H9 (cell line): Measurements from ENCODE around the gene ZNF281. TPM values are rescaled to one million over a fixed set of nuclear protein-coding genes. Genes with fewer than 3 reads are reported as not detected.
A peak's percentile ranks its signal among the peaks of the same experiment; 100 is the strongest.

Experiments
- DNase-seq: peaks from one replicate; pipeline ENCODE4 v3.0.0-alpha.2; 2017
- H2AFZ ChIP-seq: one replicate; pipeline ENCODE4 v1.6.1; 2013; ENCODE audit warnings: mild to moderate bottlenecking, low read length, control low read depth, moderate library complexity
- H2AK5ac ChIP-seq: 2 replicates; pipeline ENCODE4 v1.6.1; 2013; ENCODE audit warnings: low read length, control low read depth, mixed read lengths; ENCODE audit not compliant: insufficient read length
- H2BK120ac ChIP-seq: one replicate; pipeline ENCODE4 v1.6.1; 2013; ENCODE audit warnings: low read depth, mild to moderate bottlenecking, low read length, control low read depth, inconsistent platforms; ENCODE audit not compliant: poor library complexity, severe bottlenecking
- H2BK12ac ChIP-seq: 2 replicates; pipeline ENCODE4 v1.6.1; 2013; ENCODE audit warnings: low read length, control low read depth, mixed read lengths, low read depth; ENCODE audit not compliant: insufficient read length
- H2BK15ac ChIP-seq: 2 replicates; pipeline ENCODE4 v1.6.1; 2013; ENCODE audit warnings: low read depth, low read length, control low read depth
- H2BK20ac ChIP-seq: one replicate; pipeline ENCODE4 v1.6.1; 2013; ENCODE audit warnings: low read depth, mild to moderate bottlenecking, low read length, control low read depth, inconsistent platforms; ENCODE audit not compliant: poor library complexity, severe bottlenecking
- H2BK5ac ChIP-seq: 2 replicates; pipeline ENCODE4 v1.6.1; 2013; ENCODE audit warnings: low read length, control low read depth, mixed read lengths; ENCODE audit not compliant: insufficient read length
- H3K14ac ChIP-seq: 2 replicates; pipeline ENCODE4 v1.6.1; 2013; ENCODE audit warnings: low read length, control low read depth; ENCODE audit not compliant: insufficient read depth
- H3K18ac ChIP-seq: 2 replicates; pipeline ENCODE4 v1.6.1; 2013; ENCODE audit warnings: low read depth, mild to moderate bottlenecking, mixed read lengths, low read length, control low read depth; ENCODE audit not compliant: insufficient read length
- H3K23ac ChIP-seq: 2 replicates; pipeline ENCODE4 v1.6.1; 2013; ENCODE audit warnings: low read length, control low read depth, mixed read lengths, low read depth; ENCODE audit not compliant: insufficient read length
- H3K23me2 ChIP-seq: 2 replicates; pipeline ENCODE4 v1.6.1; 2013; ENCODE audit warnings: low read depth, mild to moderate bottlenecking, mixed read lengths, low read length, control low read depth; ENCODE audit not compliant: insufficient read length, poor library complexity, severe bottlenecking
- H3K27ac ChIP-seq: 2 replicates; pipeline ENCODE4 v1.5.1; 2013; ENCODE audit warnings: low read length, control low read depth, mixed read lengths, low read depth; ENCODE audit not compliant: insufficient read length
- H3K27me3 ChIP-seq: 2 replicates; pipeline ENCODE4 v1.6.1; 2013; ENCODE audit warnings: low read length, control low read depth, inconsistent platforms; ENCODE audit not compliant: insufficient read depth
- H3K4ac ChIP-seq: 2 replicates; pipeline ENCODE4 v1.6.1; 2013; ENCODE audit warnings: low read depth, mild to moderate bottlenecking, control low read depth, inconsistent platforms, low read length, moderate library complexity
- H3K4me1 ChIP-seq: 2 replicates; pipeline ENCODE4 v1.6.1; 2013; ENCODE audit warnings: low read length, control low read depth, inconsistent platforms; ENCODE audit not compliant: insufficient read depth
- H3K4me2 ChIP-seq: 2 replicates; pipeline ENCODE4 v1.6.1; 2013; ENCODE audit warnings: low read length, control low read depth, mixed read lengths; ENCODE audit not compliant: insufficient read length, insufficient read depth
- H3K56ac ChIP-seq: 2 replicates; pipeline ENCODE4 v1.6.1; 2013; ENCODE audit warnings: low read depth, mild to moderate bottlenecking, mixed read lengths, low read length, control low read depth; ENCODE audit not compliant: insufficient read length
- H3K79me1 ChIP-seq: 2 replicates; pipeline ENCODE4 v1.6.1; 2013; ENCODE audit warnings: low read depth, mild to moderate bottlenecking, moderate library complexity, low read length, control low read depth, inconsistent platforms; ENCODE audit not compliant: insufficient read depth, poor library complexity, severe bottlenecking
- H3K79me2 ChIP-seq: 2 replicates; pipeline ENCODE4 v1.6.1; 2013; ENCODE audit warnings: low read length, control low read depth, inconsistent platforms; ENCODE audit not compliant: insufficient read depth
- H3K9ac ChIP-seq: 2 replicates; pipeline ENCODE4 v1.6.1; 2013; ENCODE audit warnings: low read length, control low read depth, mixed read lengths; ENCODE audit not compliant: insufficient read length; ENCODE audit errors: extremely low read depth
- H3K9me3 ChIP-seq: one replicate; pipeline ENCODE4 v1.6.1; 2013; ENCODE audit warnings: low read depth, low read length, inconsistent platforms; ENCODE audit not compliant: control insufficient read depth
- H3T11ph ChIP-seq: one replicate; pipeline ENCODE4 v1.6.1; 2013; ENCODE audit warnings: mild to moderate bottlenecking, low read length, control low read depth, inconsistent platforms
- H4K20me1 ChIP-seq: one replicate; pipeline ENCODE4 v1.6.1; 2013; ENCODE audit not compliant: control insufficient read depth, insufficient read length, insufficient read depth
- H4K5ac ChIP-seq: 2 replicates; pipeline ENCODE4 v1.6.1; 2013; ENCODE audit warnings: low read depth, mild to moderate bottlenecking, mixed read lengths, low read length, control low read depth; ENCODE audit not compliant: insufficient read length
- H4K8ac ChIP-seq: replicated peaks from 2 replicates; pipeline ENCODE4 v1.6.1; 2013; ENCODE audit warnings: low read length, control low read depth, mixed read lengths, low read depth; ENCODE audit not compliant: insufficient read length
- H4K91ac ChIP-seq: 2 replicates; pipeline ENCODE4 v1.6.1; 2013; ENCODE audit warnings: low read depth, mild to moderate bottlenecking, moderate library complexity, mixed read lengths, low read length, control low read depth; ENCODE audit not compliant: insufficient read length
- H3K27ac Mint-ChIP-seq, 3 experiments: 2 replicates in 2 of 3; 3 replicates in 1 of 3; pipeline ENCODE4 v1.8.0; 2020 to 2021; ENCODE audit warnings: mixed read lengths in 3 of 3, mild to moderate bottlenecking in 1 of 3, moderate library complexity in 1 of 3
- H3K27me3 Mint-ChIP-seq: 2 replicates; pipeline ENCODE4 v1.8.0; 2021; ENCODE audit warnings: low read depth, mild to moderate bottlenecking, moderate library complexity, mixed read lengths
- H3K36me3 Mint-ChIP-seq, 3 experiments: 2 replicates in 2 of 3; 3 replicates in 1 of 3; pipeline ENCODE4 v1.8.0; 2020 to 2021; ENCODE audit warnings: low read depth in 3 of 3, mixed read lengths in 3 of 3; ENCODE audit not compliant: insufficient read depth in 1 of 3
- H3K4me1 Mint-ChIP-seq, 2 experiments: 2 replicates each; pipeline ENCODE4 v1.8.0; 2020; ENCODE audit warnings: mixed read lengths in 2 of 2
- H3K4me3 Mint-ChIP-seq, 2 experiments: 2 replicates in 1 of 2; 3 replicates in 1 of 2; pipeline ENCODE4 v1.8.0; 2020 to 2021; ENCODE audit warnings: mild to moderate bottlenecking in 2 of 2, mixed read lengths in 2 of 2, moderate library complexity in 1 of 2
- H3K9me3 Mint-ChIP-seq, 2 experiments: 2 replicates in 1 of 2; 3 replicates in 1 of 2; pipeline ENCODE4 v1.8.0; 2020; ENCODE audit warnings: mild to moderate bottlenecking in 2 of 2, mixed read lengths in 2 of 2, moderate library complexity in 1 of 2
- CTCF ChIP-seq: fragments of 200-600 bp; sonication (generic); conservative IDR thresholded peaks from 3 replicates; pipeline ENCODE4 v1.8.0; 2021; ENCODE audit warnings: antibody characterized with exemption, mild to moderate bottlenecking
- WGBS: extraction: QIAGEN DNeasy Blood & Tissue Kit; methylation state at CpG from one replicate; pipeline ENCODE4 v1.1.7; 2013; ENCODE audit warnings: missing lambda C conversion rate, low lambda C conversion rate, mixed read lengths; ENCODE audit not compliant: insufficient read length; ENCODE audit errors: extremely low coverage; 5-methylcytosine and 5-hydroxymethylcytosine counted together
- total RNA-seq: library from RNA; stranded (reverse); gene quantifications from 2 replicates; pipeline ENCODE4 v1.2.1, GENCODE V29; 2021

ZNF281 gene
- total RNA-seq, 1 experiment from 2014 or later: 75.2 TPM

DNA sequence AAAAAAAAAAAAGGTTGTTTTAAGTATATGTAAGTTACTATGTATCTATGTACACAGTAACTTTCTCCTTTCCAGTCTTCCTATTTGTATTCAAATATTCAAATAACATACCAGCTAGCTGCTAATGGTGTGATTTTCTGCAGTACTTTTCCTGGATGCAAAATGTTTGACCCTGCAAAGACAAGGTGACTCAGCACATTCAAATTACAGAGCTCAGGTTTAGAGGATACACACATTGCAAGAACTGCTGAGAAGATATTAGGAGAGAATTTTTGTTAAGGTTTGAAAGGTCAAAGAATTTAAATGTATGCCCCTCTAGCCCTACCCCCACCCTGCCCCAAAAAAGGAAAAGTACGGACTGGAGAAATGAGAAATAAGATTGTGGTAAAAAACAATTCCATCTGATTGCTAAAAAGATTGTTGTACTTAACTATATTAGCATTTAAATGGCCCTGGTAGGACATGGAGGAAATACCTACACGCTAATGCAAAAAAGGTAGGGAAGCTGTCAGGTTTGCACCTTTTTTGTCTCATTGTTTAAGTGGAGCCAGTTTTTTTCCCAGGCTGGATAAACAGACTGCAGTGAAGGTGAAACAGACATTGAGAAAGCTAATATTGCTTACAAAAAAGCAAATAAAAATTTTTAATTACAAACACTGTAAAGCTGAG, 45.6 kb downstream of the ZNF281 start:
- H2BK120ac ChIP-seq: no peak overlapping the region
- no peak overlapping the region for H4K5ac ChIP-seq
- no peaks in the 10 kb centered on the region for H3K9me3 ChIP-seq
- H4K91ac ChIP-seq: no peak overlapping the region
- no peak overlapping the region for H3K18ac ChIP-seq
- Mint-ChIP-seq H3K27me3 (no peaks in the 10 kb centered on the region), H3K36me3 (peaks cover 15 to 22% (median 22%) of the 10 kb centered on the region in 3 experiments), H3K4me1 (peaks cover 41 to 46% of the 10 kb centered on the region in 2 experiments), H3K4me3 (peak overlapping the region; percentile 21 to 23; a peak in 4 of 5 replicates), H3K9me3 (no peaks in the 10 kb centered on the region), H3K27ac (peak overlapping the region in 1 of 3 experiments; percentile 74; a peak in 4 of 7 replicates)
- no peak overlapping the region for H2BK5ac ChIP-seq
- no peak overlapping the region for H3K4ac ChIP-seq
- no peak overlapping the region for H2BK12ac ChIP-seq
- peak overlapping the region; percentile 99 for H3K27ac ChIP-seq
- no peak overlapping the region for H3T11ph ChIP-seq
- H3K56ac ChIP-seq: no peak overlapping the region
- no peak for TF ChIP-seq CTCF
- no peaks in the 10 kb centered on the region for H3K27me3 ChIP-seq
- H4K20me1 ChIP-seq: no peaks in the 10 kb centered on the region
- DNase-seq: peak; percentile 41
- no peak overlapping the region for H2AFZ ChIP-seq
- no peaks in the 10 kb centered on the region for H3K79me1 ChIP-seq
- no peak overlapping the region for H2BK15ac ChIP-seq
- H3K9ac ChIP-seq: no peak overlapping the region
- no peak overlapping the region for H4K8ac ChIP-seq
- H3K23ac ChIP-seq: no peak overlapping the region
- peak overlapping the region; percentile 55 for H3K4me2 ChIP-seq
- no peak overlapping the region for H2AK5ac ChIP-seq
- WGBS: no CpG with 5 or more reads among the region's 2 CpGs
- H3K79me2 ChIP-seq: no peaks in the 10 kb centered on the region
- no peak overlapping the region for H3K14ac ChIP-seq
- peaks cover 26% of the 10 kb centered on the region; the same call in 1 of the 2 replicates for H3K4me1 ChIP-seq
- no peak overlapping the region for H2BK20ac ChIP-seq
- no peaks in the 10 kb centered on the region for H3K23me2 ChIP-seq
